Suppressor macrophage treated with lipopolysaccharide for 4 hours (primary cell): ENCODE results near the gene TNFSF15.
A peak's percentile ranks its signal among the peaks of the same experiment; 100 is the strongest.

Experiments used
- DNase-seq: peaks from one replicate; pipeline ENCODE4 v3.0.0-alpha.2; 2020

Gene TNFSF15

GRCh38 chr9:114805670-114806525 is at the start of gene TNFSF15:
Gene TNFSF15, minus strand, starts transcription at chr9:114806039. Its CDS starts 27 bp downstream, at chr9:114806012.
- peak; percentile 87 for DNase-seq

- DNase-seq, result no peak
Observed at GRCh38 chr9:114855488-114855887, 49.6 kb upstream of the TNFSF15 start.

- no peak for DNase-seq
Observed at GRCh38 chr9:114854736-114855355, 49.0 kb upstream of the TNFSF15 start.

GRCh38 chr9:114853071-114853855 is 47.4 kb upstream of the TNFSF15 start:
- peak; percentile 8 for DNase-seq

- peak; percentile 85 for DNase-seq
Observed at GRCh38 chr9:114852050-114852594, 46.3 kb upstream of the TNFSF15 start.

- no peak for DNase-seq
Observed at GRCh38 chr9:114851306-114851705, 45.5 kb upstream of the TNFSF15 start.

- DNase-seq, result peak; percentile 40
Observed at GRCh38 chr9:114850871-114851270, 45.0 kb upstream of the TNFSF15 start.

- no peak for DNase-seq
Observed at GRCh38 chr9:114849450-114849849, 43.6 kb upstream of the TNFSF15 start.

- DNase-seq, result no peak
Observed at GRCh38 chr9:114847492-114848417, 41.9 kb upstream of the TNFSF15 start.

- DNase-seq, result no peak
Observed at GRCh38 chr9:114845373-114845772, 39.5 kb upstream of the TNFSF15 start.

- DNase-seq, result no peak
Observed at GRCh38 chr9:114844766-114845165, 38.9 kb upstream of the TNFSF15 start.

GRCh38 chr9:114837923-114838322 is 32.1 kb upstream of the TNFSF15 start:
- DNase-seq, result no peak

GRCh38 chr9:114836769-114837168 is 30.9 kb upstream of the TNFSF15 start:
- DNase-seq, result peak; percentile 13

GRCh38 chr9:114834386-114834785 is 28.5 kb upstream of the TNFSF15 start:
- peak; percentile 33 for DNase-seq

- DNase-seq, result no peak
Observed at GRCh38 chr9:114830546-114830945, 24.7 kb upstream of the TNFSF15 start.

- peak; percentile 44 for DNase-seq
Observed at GRCh38 chr9:114829574-114830440, 24.0 kb upstream of the TNFSF15 start.

- no peak for DNase-seq
Observed at GRCh38 chr9:114828303-114828650, 22.4 kb upstream of the TNFSF15 start.

GRCh38 chr9:114827641-114828302 is 21.9 kb upstream of the TNFSF15 start:
- peak; percentile 77 for DNase-seq

- no peak for DNase-seq
Observed at GRCh38 chr9:114826431-114826830, 20.6 kb upstream of the TNFSF15 start.

GRCh38 chr9:114825126-114825795 is 19.4 kb upstream of the TNFSF15 start:
- DNase-seq, result no peak
